HG03558 (cell line): Measurements from ENCODE around the gene MOB2.

Experiments used
- ATAC-seq: cut with Tn5 transposase; IDR thresholded peaks from one replicate; pipeline ENCODE4 v1.9.1; 2021; ENCODE audit warnings: moderate number of reproducible peaks; ENCODE audit not compliant: unreplicated experiment; ENCODE audit errors: extremely low read depth

Gene MOB2

DNA sequence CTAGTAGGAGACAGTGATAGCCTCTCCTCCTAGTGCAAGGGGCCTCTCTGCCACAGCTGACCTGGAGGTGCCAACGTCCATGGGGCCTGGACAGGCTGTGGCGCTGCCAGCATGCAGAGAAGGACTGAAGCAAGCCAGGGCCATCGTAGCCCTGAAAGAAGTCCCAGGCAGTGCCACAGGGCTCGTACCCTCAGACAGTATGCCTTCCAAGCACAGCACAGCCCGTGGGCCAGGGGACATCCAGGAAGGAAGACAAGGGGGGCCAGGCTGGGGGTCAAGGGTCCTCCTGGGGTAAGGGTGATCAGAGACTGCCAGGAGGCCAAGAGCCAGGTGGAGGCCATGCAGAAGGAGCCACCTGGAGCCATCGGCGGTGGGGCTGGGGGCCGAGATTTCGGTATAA is 20.4 kb upstream of the MOB2 start:
- no peak for ATAC-seq

DNA sequence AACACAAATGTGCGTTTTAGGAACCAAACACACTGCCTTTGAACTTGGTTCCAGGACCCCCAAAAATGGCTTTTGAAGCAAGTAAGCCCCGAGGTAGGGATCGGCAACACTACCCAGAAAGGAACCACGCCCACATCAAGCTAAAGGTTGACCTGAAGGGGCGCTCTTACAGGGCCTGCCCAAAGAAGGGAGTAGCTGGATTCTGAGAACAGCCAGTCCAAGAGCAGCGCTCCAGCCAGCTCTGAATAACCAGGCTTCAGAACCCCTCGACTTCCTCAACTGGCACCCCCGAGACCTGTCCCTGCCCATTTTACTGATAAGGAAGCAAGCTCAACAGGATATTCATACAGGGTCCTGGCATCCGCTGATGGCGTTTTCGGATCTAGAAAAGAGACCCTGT is 18.9 kb upstream of the MOB2 start:
- ATAC-seq = no peak

DNA sequence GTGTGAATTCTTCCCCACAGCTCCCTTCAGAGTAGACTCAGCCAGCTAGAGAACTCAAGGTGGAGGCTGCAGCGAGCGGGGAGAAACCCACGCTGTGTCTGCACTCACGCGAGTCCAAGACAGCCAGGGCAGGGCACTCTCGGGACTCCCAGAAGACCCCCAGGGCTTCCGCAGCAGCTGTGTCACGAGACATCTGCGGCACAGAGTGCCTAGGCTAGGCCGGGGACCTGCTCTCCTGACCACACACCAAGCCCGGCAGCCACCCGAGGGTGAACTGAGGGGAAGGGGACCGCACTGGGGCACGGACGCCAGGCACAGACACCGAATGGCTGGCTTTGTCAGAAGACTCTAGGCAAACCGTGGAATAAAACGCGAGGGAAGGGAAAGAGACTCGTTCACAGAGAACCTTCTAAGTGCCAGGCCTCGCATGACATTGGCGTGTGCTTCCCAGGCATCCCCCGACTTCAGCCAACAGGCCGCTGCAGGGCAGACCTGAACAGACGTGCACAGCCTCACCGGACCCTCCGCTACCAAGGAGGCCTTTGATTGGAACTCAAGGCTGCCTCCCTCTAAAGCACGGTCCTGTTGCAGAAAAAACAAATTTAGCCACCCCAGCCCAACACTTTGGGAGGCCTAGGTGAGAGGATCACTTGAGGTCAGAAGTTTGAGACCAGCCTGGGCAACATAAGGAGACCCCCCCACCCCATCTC is 18.2 kb upstream of the MOB2 start:
- no peak for ATAC-seq

DNA sequence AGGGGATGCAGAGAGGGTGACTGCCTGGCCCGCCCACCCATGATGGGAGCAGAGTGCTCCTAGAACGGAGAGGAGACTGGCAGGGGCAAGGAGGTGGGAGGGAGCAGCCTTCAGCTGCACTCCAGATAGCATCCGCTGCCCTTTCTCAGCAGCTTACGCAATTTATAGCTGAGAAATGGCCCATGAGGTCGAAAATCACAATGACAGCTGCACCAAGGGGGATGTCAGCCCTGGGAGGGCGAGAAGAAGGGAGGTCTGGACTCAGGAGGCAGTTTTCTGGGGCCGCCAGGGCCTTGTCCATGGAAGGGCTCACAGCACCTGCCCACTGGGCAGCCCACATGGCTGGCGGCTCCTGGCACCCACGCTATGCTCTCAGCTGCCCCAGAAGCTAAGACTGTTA is 17.6 kb upstream of the MOB2 start:
- no peak for ATAC-seq

DNA sequence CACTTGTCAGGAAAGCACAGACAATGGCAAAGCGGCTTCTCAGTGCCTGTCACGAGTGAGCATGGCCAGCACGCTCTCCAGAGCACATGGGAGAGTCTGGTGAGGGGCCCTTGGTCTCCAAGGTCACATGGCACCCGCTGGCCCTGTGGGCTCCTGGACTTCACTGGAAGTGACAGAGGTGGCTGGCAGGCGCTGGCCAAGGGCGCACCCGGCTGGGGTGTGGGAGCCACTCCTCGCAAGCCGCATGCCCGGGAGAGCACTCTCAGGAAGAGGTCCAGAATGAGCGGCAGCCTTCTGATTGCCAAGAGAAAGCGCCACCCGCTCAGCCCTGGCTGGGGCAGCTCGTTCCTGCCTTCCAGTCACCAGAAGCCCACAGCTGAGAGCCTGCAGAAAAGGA is 17.1 kb upstream of the MOB2 start:
- no peak for ATAC-seq

DNA sequence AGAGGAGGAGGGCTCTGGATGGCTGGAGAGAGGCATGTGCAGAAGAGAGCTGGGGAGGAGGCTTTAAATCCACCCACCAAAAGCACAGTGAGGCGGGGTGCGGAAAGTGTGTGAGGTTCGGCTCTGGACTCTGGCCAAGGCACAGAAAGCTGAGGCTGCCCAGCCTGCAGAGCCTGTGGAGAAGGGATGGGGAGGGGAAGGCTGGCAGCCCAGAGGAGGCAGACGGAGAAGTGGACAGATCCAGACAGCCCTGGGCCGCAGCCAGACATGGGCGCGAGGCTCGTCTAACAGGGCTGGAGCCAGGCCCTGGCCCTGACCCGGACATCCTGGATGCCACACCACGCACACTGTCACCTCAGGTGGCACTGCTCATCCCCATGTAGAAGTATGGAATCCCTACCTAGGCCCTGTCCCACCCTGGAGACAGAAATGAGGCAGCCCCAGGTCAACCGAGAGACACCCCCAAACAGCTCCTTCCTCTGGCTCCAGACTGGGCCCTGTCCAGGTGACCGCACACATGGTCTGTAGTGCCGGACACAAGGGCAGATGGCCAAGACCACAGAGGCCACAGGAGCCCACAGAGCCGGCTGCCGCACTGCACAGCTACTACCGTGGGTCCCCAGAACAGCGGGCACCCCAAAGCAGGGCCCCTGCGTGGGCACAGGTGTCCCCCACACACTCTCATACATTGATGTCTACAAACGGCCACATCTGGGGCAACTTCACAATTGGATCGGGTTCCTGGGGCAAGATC is 16.6 kb upstream of the MOB2 start:
- ATAC-seq = no peak

DNA sequence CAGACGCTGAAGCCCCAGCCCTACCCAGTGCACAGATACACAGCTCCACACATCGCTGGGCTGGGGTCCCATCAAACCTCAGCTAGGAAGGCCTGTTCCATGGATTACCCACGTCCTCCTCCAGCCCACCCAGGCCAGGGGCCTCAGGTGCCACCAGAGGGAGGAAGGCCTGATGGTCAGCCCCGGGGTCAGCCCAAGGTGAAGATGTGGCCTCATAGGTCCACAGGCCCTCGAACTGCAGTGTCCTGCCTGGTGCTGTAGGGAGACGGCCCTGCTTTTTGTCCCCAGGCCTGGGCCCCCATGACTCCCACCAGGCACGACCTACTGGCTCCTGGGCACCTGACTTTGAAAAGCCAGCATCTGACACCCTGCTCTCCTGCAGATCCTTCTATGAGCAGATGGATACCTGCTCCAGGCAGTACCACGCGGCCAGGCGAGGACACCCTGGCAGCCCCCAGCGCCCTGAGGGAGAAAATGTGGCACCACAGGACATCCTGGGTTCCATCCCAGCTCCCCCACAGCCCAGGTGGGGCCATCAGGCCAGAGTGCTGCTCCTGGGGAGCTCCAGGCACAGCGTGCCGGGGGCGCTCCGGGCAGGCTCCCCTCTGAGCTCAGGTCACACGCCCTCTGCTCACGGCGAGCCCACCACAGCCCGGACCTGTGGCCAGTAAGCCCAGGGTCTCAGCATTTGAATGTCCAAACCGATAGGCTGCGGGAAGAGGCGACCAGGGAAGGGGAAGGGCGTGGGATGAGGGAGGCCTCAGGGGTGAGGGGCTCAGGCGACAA is 15.8 kb upstream of the MOB2 start:
- no peak for ATAC-seq

DNA sequence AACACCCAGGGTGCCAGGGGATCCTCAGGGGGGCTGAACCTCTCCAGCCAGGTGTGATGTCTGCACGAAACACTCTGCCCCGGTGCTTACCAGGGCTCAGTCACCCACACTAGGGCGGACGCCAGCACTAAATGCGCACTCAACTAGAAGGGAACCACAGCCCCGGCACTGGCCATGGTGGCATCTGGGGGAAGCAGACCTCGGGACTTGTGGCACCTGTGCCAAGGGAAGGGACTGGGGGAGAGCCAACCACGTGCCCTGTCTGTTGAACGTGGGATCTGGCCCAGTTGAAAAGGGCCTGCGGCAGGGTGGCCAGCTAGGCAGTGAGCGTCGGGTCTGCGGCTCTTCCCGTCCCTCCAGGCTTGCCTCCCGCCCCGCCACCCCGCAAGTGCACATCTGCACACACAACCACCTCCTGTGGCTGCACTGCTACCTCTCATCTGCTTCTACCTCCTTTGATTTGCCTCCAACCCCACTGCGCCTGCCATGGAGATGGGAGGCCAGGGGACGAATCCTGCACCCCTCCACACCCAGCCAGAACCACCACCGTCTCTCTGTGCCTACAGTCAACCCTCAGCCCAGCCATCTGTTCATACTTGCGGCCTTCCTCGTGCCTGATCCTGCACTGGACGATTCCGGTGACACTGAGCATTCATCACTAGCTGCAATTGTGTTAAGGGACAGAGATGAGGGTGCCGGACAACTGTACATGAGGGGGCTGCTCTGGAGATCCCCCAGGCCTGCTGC is 15.0 kb upstream of the MOB2 start:
- ATAC-seq = no peak

DNA sequence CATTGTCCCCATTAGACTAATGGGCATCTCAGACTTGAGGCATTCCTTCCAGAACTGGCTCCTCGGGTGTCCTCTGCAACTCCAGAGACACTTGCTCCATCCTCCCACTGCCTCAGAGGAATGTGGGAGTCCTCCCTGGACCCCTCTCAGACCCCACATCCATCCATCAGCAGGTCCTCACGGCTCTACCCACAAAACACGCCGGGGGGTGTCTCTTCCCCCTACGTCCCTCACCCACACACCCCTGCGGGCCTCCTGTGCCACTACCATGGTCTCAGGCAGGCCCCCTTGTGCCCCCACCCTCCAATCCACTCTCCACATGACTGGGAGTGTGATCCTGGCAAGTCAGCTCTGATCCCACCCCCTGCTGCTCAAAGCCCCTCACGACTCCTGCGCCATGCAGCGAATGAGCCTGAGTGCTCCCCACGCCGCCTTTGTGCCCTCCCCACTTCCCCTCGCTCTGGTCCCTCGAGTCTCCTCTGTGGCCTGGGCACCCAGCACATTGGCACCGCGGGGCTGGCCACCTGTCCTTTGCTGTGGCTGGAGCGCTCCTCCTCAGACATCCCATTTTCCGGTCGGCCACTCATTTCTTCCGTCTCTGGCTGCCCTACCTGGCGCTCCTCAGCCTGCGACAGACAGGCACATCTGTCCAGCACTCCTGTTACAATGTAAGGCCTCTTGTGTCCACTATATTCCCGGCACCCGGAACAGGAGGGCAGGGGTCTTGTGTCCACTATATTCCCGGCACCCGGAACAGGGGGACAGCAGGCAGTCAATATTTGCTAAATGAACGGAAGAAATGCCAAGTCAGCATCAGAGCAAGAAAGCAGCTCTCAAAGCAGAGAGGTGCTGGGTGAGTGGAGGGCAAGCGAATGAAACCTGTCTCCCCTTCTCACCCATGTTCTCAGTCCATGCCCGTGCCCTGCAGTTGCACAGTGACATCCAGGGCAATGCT is 14.2 kb upstream of the MOB2 start:
- ATAC-seq = no peak

DNA sequence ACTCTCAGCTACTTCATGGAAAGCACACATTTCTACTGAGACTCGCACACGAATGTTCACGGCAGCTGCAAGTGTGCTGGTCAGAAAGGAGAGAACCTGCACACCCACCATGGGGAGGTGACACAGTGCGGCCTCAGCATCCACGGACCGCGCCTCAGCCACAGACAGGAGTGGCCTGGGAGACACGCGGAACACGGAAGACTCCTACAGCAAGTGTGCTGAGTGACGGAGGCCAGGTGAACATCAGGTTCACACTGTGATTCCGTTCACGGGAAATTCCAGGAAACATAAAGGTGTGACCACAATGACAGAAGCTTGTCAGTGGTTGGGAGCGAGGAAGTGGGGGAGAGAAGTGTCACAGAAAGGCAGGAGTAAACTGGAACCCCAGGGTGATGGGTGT is 13.3 kb upstream of the MOB2 start:
- ATAC-seq = no peak

DNA sequence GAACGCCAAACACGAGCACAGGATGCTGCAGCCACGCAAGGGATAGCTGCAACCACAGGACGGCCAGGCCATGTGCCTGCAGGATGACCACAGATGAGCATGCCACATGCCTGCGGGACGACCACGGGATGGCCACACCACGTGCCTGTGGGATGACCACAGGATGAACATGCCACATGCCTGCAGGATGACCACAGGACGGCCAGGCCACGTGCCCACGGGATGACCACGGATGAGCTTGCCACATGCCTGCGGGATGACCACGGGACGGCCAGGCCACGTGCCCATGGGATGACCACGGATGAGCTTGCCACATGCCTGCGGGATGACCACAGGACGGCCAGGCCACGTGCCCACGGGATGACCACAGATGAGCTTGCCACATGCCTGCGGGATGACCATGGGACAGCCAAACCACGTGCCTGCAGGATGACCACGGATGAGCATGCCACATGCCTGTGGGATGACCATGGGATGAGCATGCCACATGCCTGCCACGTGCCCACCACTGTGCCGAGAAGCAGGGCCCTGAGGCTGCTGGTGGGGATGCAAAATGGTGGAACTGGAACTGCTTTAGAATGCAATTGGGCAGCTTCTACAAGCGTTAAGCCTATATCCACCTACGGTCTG is 12.8 kb upstream of the MOB2 start:
- ATAC-seq = no peak

DNA sequence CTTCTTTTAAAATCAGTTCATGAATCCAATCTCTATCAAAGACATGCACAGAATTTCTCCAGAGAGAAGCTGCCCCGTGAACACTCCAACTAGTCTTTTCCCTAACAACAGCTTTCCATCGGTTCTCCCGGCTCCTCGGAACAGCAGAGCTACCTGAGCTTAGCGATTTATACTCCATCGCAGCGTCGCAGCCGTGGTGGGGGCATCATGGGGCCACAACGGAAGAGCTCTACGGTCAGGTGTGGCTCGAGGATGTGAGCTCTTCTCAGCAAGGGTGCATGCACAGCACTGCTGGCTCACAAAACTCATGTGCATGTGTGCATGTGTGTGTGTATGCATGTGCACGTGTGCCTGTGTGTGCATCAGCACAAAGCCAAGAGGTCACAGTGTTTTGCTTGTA is 11.7 kb upstream of the MOB2 start:
- ATAC-seq = no peak

DNA sequence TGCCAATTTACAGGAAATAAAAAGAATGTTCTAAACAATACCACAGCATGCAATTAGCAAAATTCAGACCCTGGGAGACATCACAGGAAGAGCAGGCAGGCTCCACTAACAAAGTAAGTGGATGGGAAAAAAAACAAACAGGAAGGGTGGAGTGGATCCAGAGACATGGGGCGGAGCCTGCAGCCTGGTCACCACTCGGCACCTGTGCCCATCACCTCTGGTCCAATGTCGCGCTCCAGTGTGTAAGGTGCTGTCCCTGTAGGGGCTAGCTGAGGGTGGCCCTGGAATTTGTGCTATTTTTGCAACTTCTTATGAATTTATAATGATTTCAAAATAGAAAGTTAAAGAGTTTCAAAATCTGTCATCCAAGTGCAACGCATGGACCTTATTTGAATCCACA is 11.0 kb upstream of the MOB2 start:
- no peak for ATAC-seq

DNA sequence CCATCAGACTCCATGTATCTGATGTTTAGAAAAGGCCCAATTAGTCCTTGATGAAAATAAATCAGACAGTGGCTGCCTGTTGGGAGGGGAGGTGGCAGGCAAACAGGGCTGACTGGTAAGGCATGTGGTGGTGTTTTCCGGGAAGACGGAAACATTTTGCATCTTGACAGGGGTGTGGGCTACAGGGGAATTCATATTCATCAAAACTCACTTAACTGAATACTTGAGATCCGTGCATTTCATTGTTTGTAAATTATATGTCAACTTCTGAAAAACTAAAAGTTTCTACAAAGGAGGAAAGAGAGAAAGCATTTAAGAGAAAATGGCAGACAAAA is 10.1 kb upstream of the MOB2 start:
- no peak for ATAC-seq

DNA sequence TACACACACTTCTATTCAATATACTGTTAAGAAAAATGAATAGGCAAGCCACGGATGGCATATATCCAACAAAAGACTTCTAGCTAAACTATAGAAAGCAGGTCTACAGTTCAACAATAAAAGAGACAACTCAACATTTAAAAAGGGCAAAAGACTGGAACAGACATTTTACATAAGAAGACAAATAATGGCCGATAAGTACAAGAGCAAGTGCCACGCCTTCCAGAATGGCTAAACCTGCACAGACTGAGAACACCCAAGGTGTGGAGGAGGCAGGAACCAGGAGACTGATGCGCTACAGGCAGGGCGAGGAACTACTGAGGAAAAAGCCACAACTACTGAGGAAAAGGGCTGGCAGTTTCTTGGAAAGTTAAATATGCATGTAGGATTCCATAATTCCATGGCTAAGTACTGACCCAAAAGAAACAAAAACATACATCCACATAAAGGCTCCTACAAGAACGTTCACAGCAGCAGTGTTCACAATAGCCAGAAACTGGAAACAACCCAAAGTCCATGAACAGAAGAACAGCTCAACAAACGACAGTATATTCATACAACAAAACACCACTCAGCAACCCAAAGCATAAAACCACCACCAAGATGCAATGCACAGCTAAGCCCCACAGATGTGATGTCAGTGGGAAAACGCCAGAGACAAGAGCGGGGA is 9.6 kb upstream of the MOB2 start:
- ATAC-seq = no peak

DNA sequence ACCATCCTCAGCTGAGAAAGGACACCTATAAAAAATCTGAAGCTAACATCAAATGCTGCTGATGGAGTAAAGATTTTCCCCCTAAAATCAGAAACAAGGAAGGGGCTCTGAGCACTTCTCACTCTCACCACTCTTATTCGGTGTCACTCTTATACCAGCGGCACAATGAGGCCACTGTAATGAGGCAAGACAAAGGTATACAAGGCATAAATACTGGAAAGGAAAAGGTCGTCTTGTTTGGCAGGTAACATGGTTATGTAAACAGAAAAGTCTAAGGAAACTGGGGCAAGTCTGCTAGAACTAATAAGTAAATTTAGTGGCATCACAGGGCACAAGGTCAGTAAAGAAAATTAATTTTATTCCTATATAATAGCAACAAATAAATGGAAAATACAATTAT is 8.1 kb upstream of the MOB2 start:
- ATAC-seq = no peak

DNA sequence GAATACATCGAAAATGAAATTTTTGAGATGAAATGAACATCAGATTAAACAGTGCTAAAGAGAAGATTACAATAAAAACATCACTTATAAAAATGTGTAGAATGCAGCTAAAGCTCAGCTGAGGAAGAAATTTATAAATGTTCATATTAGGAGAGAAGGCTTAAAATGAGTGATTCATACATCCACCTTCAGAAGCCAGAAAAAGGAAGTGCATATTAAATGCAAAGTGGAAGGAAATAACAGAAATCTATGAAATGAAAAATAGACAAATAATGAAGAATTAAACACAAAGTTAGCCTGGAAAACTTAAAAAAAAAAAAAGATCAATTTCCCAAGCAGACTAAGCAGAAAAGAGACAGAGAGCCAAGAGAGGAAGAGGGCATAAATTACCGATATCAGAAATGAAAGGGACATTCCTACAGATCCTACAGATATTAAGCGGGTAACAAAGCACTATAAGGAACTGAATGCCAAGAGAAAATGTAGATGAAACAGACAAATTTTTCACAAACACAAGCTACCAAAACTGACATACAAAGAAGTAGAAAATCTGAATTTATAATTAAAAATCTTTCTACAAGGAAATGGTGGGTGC is 7.2 kb upstream of the MOB2 start:
- no peak for ATAC-seq

DNA sequence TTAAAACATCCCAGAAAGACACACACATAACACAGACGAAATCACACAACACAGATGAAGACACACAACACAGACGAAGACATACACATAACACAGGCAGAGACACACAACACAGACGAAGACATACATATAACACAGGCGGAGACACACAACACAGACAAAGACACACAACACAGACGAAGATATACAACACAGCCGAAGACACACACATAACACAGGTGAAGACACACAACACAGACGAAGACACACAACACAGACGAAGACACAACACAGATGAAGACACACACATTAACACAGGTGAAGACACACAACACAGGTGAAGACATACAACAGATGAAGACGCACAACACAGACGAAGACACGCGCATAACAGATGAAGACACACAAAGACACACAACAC is 4.8 kb upstream of the MOB2 start:
- no peak for ATAC-seq
